GM23338 (cell line): ENCODE measurements around the gene FRRS1L. TPM values are rescaled to one million over a fixed set of nuclear protein-coding genes. Genes with fewer than 3 reads are reported as not detected.

Experiments used
- CREB1 ChIP-seq: fragments of 250-450 bp; sonication (Bioruptor Pico); IDR thresholded peaks from 2 replicates; pipeline ENCODE4 v1.5.0; 2020; ENCODE audit warnings: low read depth, mild to moderate bottlenecking, moderate library complexity
- EZH2 ChIP-seq: fragments of 200-600 bp; sonication (generic); IDR thresholded peaks from one replicate; pipeline ENCODE4 v1.8.0; 2017; ENCODE audit warnings: antibody characterized with exemption, mild to moderate bottlenecking, low read depth; ENCODE audit not compliant: unreplicated experiment
- EZH2phosphoT487 ChIP-seq: fragments of 200-600 bp; sonication (generic); IDR thresholded peaks from one replicate; pipeline ENCODE4 v1.8.1; 2018; ENCODE audit warnings: antibody characterized with exemption; ENCODE audit not compliant: unreplicated experiment
- ZNF462 ChIP-seq: fragments of 250-450 bp; sonication (Bioruptor Pico); IDR thresholded peaks from 2 replicates; pipeline ENCODE4 v1.5.0; 2020; ENCODE audit warnings: mild to moderate bottlenecking, moderate library complexity
- polyA plus RNA-seq: library from polyadenylated mRNA; unstranded; fragments of >200 nt; fragmentation: Nextera tagmentation; extraction: Ambion mirVana; gene quantifications from 2 replicates; pipeline ENCODE4 v1.2.1, GENCODE V29; 2016
- total RNA-seq: library from RNA; depleted of rRNA; stranded (reverse); fragments of >200 nt; shearing (Covaris generic); gene quantifications from 2 replicates; pipeline ENCODE4 v1.2.3, GENCODE V29; 2014
- TF ChIP-seq, protein P1 (sequence below): IDR thresholded peaks from one replicate; pipeline ENCODE4 v1.6.1; 2018; ENCODE audit warnings: antibody characterized with exemption; ENCODE audit not compliant: unreplicated experiment
- TF ChIP-seq, protein P2 (sequence below): IDR thresholded peaks from 2 replicates; pipeline ENCODE4 v1.6.1; 2016; ENCODE audit warnings: antibody characterized with exemption

FRRS1L gene
- total and polyA plus RNA-seq, 2 experiments from 2014 or later = 0.37 to 1.1 TPM

DNA sequence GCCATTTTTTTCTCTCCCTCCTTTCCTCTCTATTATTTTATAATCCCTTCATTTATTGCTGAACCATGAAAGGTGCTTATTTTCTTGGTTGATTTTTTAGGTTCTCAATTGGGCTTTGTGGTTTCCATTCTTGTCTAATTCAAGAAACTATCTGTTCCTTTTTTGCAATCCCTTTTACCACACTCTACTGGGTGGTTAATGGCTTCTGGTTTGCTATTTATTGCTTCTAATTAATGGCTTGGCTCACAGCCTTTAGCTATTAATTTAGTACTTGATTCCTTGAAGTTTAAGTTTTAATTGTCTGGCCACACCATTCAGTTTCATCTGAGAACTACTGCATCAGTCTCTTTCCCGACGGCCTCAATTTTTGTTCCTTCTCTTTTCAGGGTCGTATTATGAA is 5.6 kb downstream of the FRRS1L start (continued):
- TF ChIP-seq ZNF462 = no peak
- no peak for TF ChIP-seq EZH2phosphoT487
- TF ChIP-seq, protein P1, sequence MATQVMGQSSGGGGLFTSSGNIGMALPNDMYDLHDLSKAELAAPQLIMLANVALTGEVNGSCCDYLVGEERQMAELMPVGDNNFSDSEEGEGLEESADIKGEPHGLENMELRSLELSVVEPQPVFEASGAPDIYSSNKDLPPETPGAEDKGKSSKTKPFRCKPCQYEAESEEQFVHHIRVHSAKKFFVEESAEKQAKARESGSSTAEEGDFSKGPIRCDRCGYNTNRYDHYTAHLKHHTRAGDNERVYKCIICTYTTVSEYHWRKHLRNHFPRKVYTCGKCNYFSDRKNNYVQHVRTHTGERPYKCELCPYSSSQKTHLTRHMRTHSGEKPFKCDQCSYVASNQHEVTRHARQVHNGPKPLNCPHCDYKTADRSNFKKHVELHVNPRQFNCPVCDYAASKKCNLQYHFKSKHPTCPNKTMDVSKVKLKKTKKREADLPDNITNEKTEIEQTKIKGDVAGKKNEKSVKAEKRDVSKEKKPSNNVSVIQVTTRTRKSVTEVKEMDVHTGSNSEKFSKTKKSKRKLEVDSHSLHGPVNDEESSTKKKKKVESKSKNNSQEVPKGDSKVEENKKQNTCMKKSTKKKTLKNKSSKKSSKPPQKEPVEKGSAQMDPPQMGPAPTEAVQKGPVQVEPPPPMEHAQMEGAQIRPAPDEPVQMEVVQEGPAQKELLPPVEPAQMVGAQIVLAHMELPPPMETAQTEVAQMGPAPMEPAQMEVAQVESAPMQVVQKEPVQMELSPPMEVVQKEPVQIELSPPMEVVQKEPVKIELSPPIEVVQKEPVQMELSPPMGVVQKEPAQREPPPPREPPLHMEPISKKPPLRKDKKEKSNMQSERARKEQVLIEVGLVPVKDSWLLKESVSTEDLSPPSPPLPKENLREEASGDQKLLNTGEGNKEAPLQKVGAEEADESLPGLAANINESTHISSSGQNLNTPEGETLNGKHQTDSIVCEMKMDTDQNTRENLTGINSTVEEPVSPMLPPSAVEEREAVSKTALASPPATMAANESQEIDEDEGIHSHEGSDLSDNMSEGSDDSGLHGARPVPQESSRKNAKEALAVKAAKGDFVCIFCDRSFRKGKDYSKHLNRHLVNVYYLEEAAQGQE = no peak
- TF ChIP-seq EZH2 = no peak
- no peak for TF ChIP-seq CREB1 (CRISPR knock-in tag)
- TF ChIP-seq, protein P2, sequence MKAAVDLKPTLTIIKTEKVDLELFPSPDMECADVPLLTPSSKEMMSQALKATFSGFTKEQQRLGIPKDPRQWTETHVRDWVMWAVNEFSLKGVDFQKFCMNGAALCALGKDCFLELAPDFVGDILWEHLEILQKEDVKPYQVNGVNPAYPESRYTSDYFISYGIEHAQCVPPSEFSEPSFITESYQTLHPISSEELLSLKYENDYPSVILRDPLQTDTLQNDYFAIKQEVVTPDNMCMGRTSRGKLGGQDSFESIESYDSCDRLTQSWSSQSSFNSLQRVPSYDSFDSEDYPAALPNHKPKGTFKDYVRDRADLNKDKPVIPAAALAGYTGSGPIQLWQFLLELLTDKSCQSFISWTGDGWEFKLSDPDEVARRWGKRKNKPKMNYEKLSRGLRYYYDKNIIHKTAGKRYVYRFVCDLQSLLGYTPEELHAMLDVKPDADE = no peak
